GM12878 (cell line): ENCODE data around the gene VEGFD. TPM values are rescaled to one million over a fixed set of nuclear protein-coding genes. Genes with fewer than 3 reads are reported as not detected.

Source experiments
- ASH2L ChIP-seq: fragments of 300-600, 200-600 bp; sonication (generic); IDR thresholded peaks from 2 replicates; pipeline ENCODE4 v1.6.1; 2017; ENCODE audit warnings: low read depth, mild to moderate bottlenecking, borderline replicate concordance
- BCL3 ChIP-seq: IDR thresholded peaks from 2 replicates; pipeline ENCODE4 v1.6.1; 2011; ENCODE audit warnings: borderline replicate concordance, low read depth, mild to moderate bottlenecking, moderate library complexity, low read length; ENCODE audit not compliant: insufficient read depth, poor library complexity, severe bottlenecking
- BCLAF1 ChIP-seq: fragments of 450-650 bp; IDR thresholded peaks from 2 replicates; pipeline ENCODE4 v1.6.1; 2017; ENCODE audit warnings: antibody characterized with exemption, mild to moderate bottlenecking, moderate library complexity
- CBX5 ChIP-seq: sonication (generic); IDR thresholded peaks from 2 replicates; pipeline ENCODE4 v1.6.1; 2016; ENCODE audit warnings: low read depth, moderate library complexity, mild to moderate bottlenecking, inconsistent platforms
- FOS ChIP-seq: IDR thresholded peaks from 3 replicates; pipeline ENCODE4 v1.6.1; 2011; ENCODE audit warnings: borderline replicate concordance; ENCODE audit not compliant: insufficient read length; ENCODE audit errors: extremely low read depth
- IRF3 ChIP-seq: fragments of 450-650 bp; IDR thresholded peaks from 2 replicates; pipeline ENCODE4 v1.6.1; 2014; ENCODE audit warnings: mild to moderate bottlenecking
- IRF5 ChIP-seq: fragments of 450-650 bp; IDR thresholded peaks from 2 replicates; pipeline ENCODE4 v1.6.1; 2017; ENCODE audit warnings: borderline replicate concordance
- MTA2 ChIP-seq: fragments of 450-650 bp; IDR thresholded peaks from 2 replicates; pipeline ENCODE4 v1.6.1; 2016; ENCODE audit warnings: low read depth, mild to moderate bottlenecking, moderate library complexity
- REST ChIP-seq: IDR thresholded peaks from 2 replicates; pipeline ENCODE4 v1.6.1; 2012; ENCODE audit warnings: mild to moderate bottlenecking, low read depth, low read length
- SIX5 ChIP-seq: IDR thresholded peaks from 2 replicates; pipeline ENCODE4 v1.6.1; 2011; ENCODE audit warnings: mild to moderate bottlenecking, low read depth, low read length, moderate library complexity; ENCODE audit not compliant: severe bottlenecking
- TARDBP ChIP-seq: IDR thresholded peaks from 2 replicates; pipeline ENCODE4 v1.6.1; 2016; ENCODE audit warnings: borderline replicate concordance
- ZNF274 ChIP-seq: IDR thresholded peaks from one replicate; pipeline ENCODE4 v1.8.0; 2011; ENCODE audit not compliant: insufficient read length, insufficient read depth
- polyA plus RNA-seq, 11 experiments: library from polyadenylated mRNA; depleted of rRNA in 4 of 11; unstranded in 6 of 11; stranded (reverse) in 5 of 11; fragments of >200 nt; fragmentation: Nextera tagmentation in 4 of 11; fragmentation: Illumina TruSeq in 1 of 11; extraction: Ambion mirVana in 4 of 11; extraction: Trizol in 1 of 11; gene quantifications; 1 replicate in 1 of 11; 2 replicates in 10 of 11; pipeline versions ENCODE4 v1.2.1 to v1.2.3, GENCODE V29; 2011 to 2016; ENCODE audit warnings: inconsistent platforms in 2 of 11, missing spikeins in 2 of 11, low read depth in 1 of 11
- total RNA-seq, 4 experiments: library from RNA; depleted of rRNA in 3 of 4; stranded (reverse); fragments of >200 nt in 3 of 4; fragmentation: Illumina TruSeq in 1 of 4; extraction: Trizol in 1 of 4; gene quantifications; 2 replicates each; pipeline versions ENCODE4 v1.2.1 to v1.2.3, GENCODE V29; 2013 to 2021

Gene VEGFD
- total and polyA plus RNA-seq, 10 of the 15 experiments (the other 5 are each of a cell fraction or from before 2014, with no cell fraction given), result 0.15 TPM; not detected in 9

- TF ChIP-seq BCLAF1 (no peak), SIX5 (no peak), FOS (no peak), TARDBP (no peak), ASH2L (no peak), MTA2 (no peak), ZNF274 (no peak), REST (no peak), CBX5 (no peak), BCL3 (no peak), IRF5 (no peak), IRF3 (no peak)
These were observed 7.6 kb upstream of the VEGFD start (continued) for GRCh38 chrX:15391850-15392249.
